ENCODE results near the gene SLC5A2. TPM values are rescaled to one million over a fixed set of nuclear protein-coding genes. Genes with fewer than 3 reads are reported as not detected.

The SLC5A2 gene
- total RNA-seq, 1 experiment from 2014 or later = 0.11 TPM

- ChIA-PET CTCF (no interaction called here), POLR2A (ENCODE audit: unreplicated experiment) (no interaction called here)
- peaks cover 13% of the 10 kb centered on the region for H3K4me1 ChIP-seq (ENCODE audit: insufficient read depth, low read length)
- BruUV-seq (replicated peaks) = no TSS peak
- H3K27me3 ChIP-seq (ENCODE audit: low read length) = no peaks in the 10 kb centered on the region
- H3K27ac ChIP-seq (ENCODE audit: low read length) = no peak overlapping the region
- TF ChIP-seq CTCF (conservative IDR thresholded peaks at IDR 0.05; ENCODE audit: low read depth, low read length) (no peak), EZH2 (IDR thresholded peaks at IDR 0.05; ENCODE audit: low read length, unreplicated experiment) (no peak), EZH2phosphoT487 (IDR thresholded peaks at IDR 0.05; ENCODE audit: borderline replicate concordance, low read length) (no peak)
- H3K4me2 ChIP-seq (ENCODE audit: low read length) = no peak overlapping the region
- no peaks in the 10 kb centered on the region for H4K20me1 ChIP-seq (ENCODE audit: low read length)
- no peak overlapping the region for H2AFZ ChIP-seq (ENCODE audit: low read length)
- no peak overlapping the region for H3K4me3 ChIP-seq (ENCODE audit: low read length)
- H3F3A ChIP-seq (ENCODE audit: low read length, unreplicated experiment) = no peaks in the 10 kb centered on the region
- no peaks in the 10 kb centered on the region for H3K9me3 ChIP-seq (ENCODE audit: low read length)
- H3K9me2 ChIP-seq (replicated peaks; ENCODE audit: low read length) = no peaks in the 10 kb centered on the region
- no peak overlapping the region for H3K9ac ChIP-seq (ENCODE audit: low read length)
- intact Hi-C loops (cut with micrococcal nuclease) = no loop called here
- ATAC-seq = no peak
- no peaks in the 10 kb centered on the region for H3K36me3 ChIP-seq (ENCODE audit: low read depth, low read length)
- DNase-seq = no peak
- H3K79me2 ChIP-seq (ENCODE audit: low read length) = peaks cover 17% of the 10 kb centered on the region; the same call in 1 of the 2 replicates
Measured at GRCh38 chr16:31461921-31462804, 20.8 kb upstream of the SLC5A2 start.

DNA sequence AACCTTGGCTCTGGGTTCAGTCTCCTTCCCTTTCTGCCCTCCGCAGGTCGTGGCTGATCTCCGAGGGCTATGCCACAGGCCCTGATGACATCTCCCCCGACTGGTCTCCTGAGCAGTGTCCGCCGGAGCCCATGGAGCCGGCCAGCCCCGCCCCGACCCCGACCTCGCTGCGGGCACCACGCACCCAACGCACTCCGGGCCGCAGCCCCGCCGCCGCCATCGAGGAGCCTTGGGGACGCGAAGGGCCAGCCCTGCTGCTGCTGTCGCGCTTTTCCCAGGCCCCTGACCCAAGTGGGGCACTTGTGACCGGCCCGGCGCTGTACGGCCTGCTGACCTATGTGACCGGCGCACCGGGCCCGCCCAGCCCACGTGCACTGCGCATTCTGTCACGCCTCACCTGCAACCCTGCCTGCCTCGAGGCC lies 18.6 kb upstream of the SLC5A2 start:
- Histone ChIP-seq H3F3A (ENCODE audit: low read length, unreplicated experiment) (no peaks in the 10 kb centered on the region), H3K27me3 (ENCODE audit: low read length) (no peaks in the 10 kb centered on the region), H3K36me3 (ENCODE audit: low read depth, low read length) (no peaks in the 10 kb centered on the region), H3K4me1 (ENCODE audit: insufficient read depth, low read length) (peaks cover 7% of the 10 kb centered on the region), H3K9ac (ENCODE audit: low read length) (no peak overlapping the region), H3K79me2 (ENCODE audit: low read length) (no peaks in the 10 kb centered on the region), H3K9me3 (ENCODE audit: low read length) (no peaks in the 10 kb centered on the region), H3K27ac (ENCODE audit: low read length) (no peak overlapping the region), H2AFZ (ENCODE audit: low read length) (no peak overlapping the region), H4K20me1 (ENCODE audit: low read length) (no peaks in the 10 kb centered on the region), H3K9me2 (replicated peaks; ENCODE audit: low read length) (no peaks in the 10 kb centered on the region), H3K4me2 (ENCODE audit: low read length) (no peak overlapping the region), H3K4me3 (ENCODE audit: low read length) (no peak overlapping the region)
- no TSS peak for BruUV-seq (replicated peaks)
- intact Hi-C loops (cut with micrococcal nuclease) = no loop called here
- DNase-seq (no peak), ATAC-seq (no peak)
- ChIA-PET CTCF (no interaction called here), POLR2A (ENCODE audit: unreplicated experiment) (no interaction called here)
- no peak for TF ChIP-seq CTCF (conservative IDR thresholded peaks at IDR 0.05; ENCODE audit: low read depth, low read length)
- no peak for TF ChIP-seq EZH2 (IDR thresholded peaks at IDR 0.05; ENCODE audit: low read length, unreplicated experiment)
- no peak for TF ChIP-seq EZH2phosphoT487 (IDR thresholded peaks at IDR 0.05; ENCODE audit: borderline replicate concordance, low read length)

- no peaks in the 10 kb centered on the region for H3K79me2 ChIP-seq (ENCODE audit: low read length)
- ATAC-seq (no peak), DNase-seq (no peak)
- no peaks in the 10 kb centered on the region for H3K9me2 ChIP-seq (replicated peaks; ENCODE audit: low read length)
- H3K4me1 ChIP-seq (ENCODE audit: insufficient read depth, low read length) = peaks cover 7% of the 10 kb centered on the region
- no peak overlapping the region for H3K27ac ChIP-seq (ENCODE audit: low read length)
- TF ChIP-seq EZH2 (IDR thresholded peaks at IDR 0.05; ENCODE audit: low read length, unreplicated experiment) (no peak), EZH2phosphoT487 (IDR thresholded peaks at IDR 0.05; ENCODE audit: borderline replicate concordance, low read length) (no peak), CTCF (conservative IDR thresholded peaks at IDR 0.05; ENCODE audit: low read depth, low read length) (no peak)
- H3K27me3 ChIP-seq (ENCODE audit: low read length) = no peaks in the 10 kb centered on the region
- CTCF ChIA-PET = no interaction called here
- no peak overlapping the region for H3K9ac ChIP-seq (ENCODE audit: low read length)
- no peak overlapping the region for H3K4me2 ChIP-seq (ENCODE audit: low read length)
- no peaks in the 10 kb centered on the region for H3K36me3 ChIP-seq (ENCODE audit: low read depth, low read length)
- no peaks in the 10 kb centered on the region for H3K9me3 ChIP-seq (ENCODE audit: low read length)
- H4K20me1 ChIP-seq (ENCODE audit: low read length) = no peaks in the 10 kb centered on the region
- no peaks in the 10 kb centered on the region for H3F3A ChIP-seq (ENCODE audit: low read length, unreplicated experiment)
- no peak overlapping the region for H3K4me3 ChIP-seq (ENCODE audit: low read length)
- H2AFZ ChIP-seq (ENCODE audit: low read length) = no peak overlapping the region
- no TSS peak for BruUV-seq (replicated peaks)
- POLR2A ChIA-PET (ENCODE audit: unreplicated experiment) = interaction anchor here (0.6 kb wide), 1 partner anchor 47 kb away, joined by 3 read pairs; no protein-coding TSS in a partner anchor
- intact Hi-C loops (cut with micrococcal nuclease) = no loop called here
Measured at GRCh38 chr16:31464781-31465260, 18.1 kb upstream of the SLC5A2 start.
